Type B pancreatic cell (in vitro differentiated cells): ENCODE data around the gene HNRNPC. TPM values are rescaled to one million over a fixed set of nuclear protein-coding genes. Genes with fewer than 3 reads are reported as not detected.
"Not testable (repeated sequence)": the region's sequence is repeated elsewhere in the genome, so short reads cannot be mapped to it uniquely, and the experiment has no call there.

Experiments
- DNase-seq: peaks from one replicate; pipeline ENCODE4 v3.0.0; 2021; ENCODE audit warnings: mixed read lengths; ENCODE audit not compliant: unreplicated experiment; ENCODE audit errors: extremely low spot score
- H3K27ac Mint-ChIP-seq: 2 replicates; pipeline ENCODE4 v1.8.0; 2021; ENCODE audit warnings: mild to moderate bottlenecking, mixed read lengths
- H3K27me3 Mint-ChIP-seq: 2 replicates; pipeline ENCODE4 v1.8.0; 2021; ENCODE audit warnings: mixed read lengths
- H3K36me3 Mint-ChIP-seq: 2 replicates; pipeline ENCODE4 v1.8.0; 2021; ENCODE audit warnings: mixed read lengths
- H3K4me1 Mint-ChIP-seq: one replicate; pipeline ENCODE4 v1.8.0; 2021; ENCODE audit warnings: mixed read lengths; ENCODE audit not compliant: unreplicated experiment
- H3K4me3 Mint-ChIP-seq: 2 replicates; pipeline ENCODE4 v1.8.0; 2021; ENCODE audit warnings: mild to moderate bottlenecking, mixed read lengths
- H3K9me3 Mint-ChIP-seq: 2 replicates; pipeline ENCODE4 v1.8.0; 2021; ENCODE audit warnings: mixed read lengths
- total RNA-seq: library from RNA; stranded (reverse); gene quantifications from 2 replicates; pipeline ENCODE4 v1.2.1, GENCODE V29; 2021; ENCODE audit warnings: low replicate concordance
- TF ChIP-seq, protein P1 (sequence below): fragments of 200-600 bp; sonication (generic); conservative IDR thresholded peaks from 2 replicates; pipeline ENCODE4 v1.5.0; 2021; ENCODE audit warnings: antibody characterized with exemption, mild to moderate bottlenecking

The HNRNPC gene
- total RNA-seq, 1 donor from 2014 or later: 692 TPM

DNA sequence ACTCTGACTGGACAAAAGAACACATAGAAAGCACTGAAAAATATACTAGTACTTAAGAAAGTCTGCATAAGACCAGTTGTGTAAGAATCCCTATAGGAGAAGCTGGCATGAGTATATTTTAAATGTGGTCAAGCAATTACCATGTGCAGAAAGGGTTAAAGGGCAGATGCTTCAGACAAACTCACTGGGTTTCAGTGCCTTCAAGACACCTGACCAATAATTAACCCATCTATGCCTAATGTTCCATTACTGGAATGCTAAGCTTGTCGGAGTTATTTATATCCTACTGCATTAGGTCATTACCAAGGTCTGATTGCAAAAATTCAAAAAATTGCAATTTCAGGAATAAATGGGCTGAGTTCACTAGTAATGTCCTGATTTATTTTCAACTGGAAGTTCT lies 41.3 kb downstream of the HNRNPC start:
- Mint-ChIP-seq H3K9me3 (no peaks in the 10 kb centered on the region), H3K27ac (no peak overlapping the region), H3K27me3 (no peaks in the 10 kb centered on the region)

DNA sequence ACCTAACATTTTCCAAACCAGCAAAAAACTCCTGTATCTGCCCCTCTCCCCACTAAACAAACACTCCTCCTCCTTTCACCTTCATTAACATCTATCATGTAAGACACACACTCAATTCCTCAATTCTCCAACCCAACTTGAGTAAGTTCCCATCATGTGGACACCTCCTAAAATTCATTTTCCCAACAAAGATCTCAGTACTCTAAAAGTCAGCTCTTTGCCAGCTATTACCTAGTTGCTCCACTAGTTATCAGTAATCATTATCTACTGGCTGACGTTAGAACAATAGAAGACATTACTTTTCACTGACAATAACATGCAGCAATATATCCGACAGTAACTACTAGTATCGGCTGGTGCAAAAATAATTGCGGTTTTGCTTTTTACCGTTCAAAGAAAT lies 42.1 kb downstream of the HNRNPC start:
- H3K27ac Mint-ChIP-seq: peak overlapping the region; percentile 12
- DNase-seq: no peak
- peaks cover 7% of the 10 kb centered on the region for H3K4me1 Mint-ChIP-seq
- H3K9me3 Mint-ChIP-seq: no peaks in the 10 kb centered on the region
- H3K27me3 Mint-ChIP-seq: no peaks in the 10 kb centered on the region
- TF ChIP-seq, protein P1, sequence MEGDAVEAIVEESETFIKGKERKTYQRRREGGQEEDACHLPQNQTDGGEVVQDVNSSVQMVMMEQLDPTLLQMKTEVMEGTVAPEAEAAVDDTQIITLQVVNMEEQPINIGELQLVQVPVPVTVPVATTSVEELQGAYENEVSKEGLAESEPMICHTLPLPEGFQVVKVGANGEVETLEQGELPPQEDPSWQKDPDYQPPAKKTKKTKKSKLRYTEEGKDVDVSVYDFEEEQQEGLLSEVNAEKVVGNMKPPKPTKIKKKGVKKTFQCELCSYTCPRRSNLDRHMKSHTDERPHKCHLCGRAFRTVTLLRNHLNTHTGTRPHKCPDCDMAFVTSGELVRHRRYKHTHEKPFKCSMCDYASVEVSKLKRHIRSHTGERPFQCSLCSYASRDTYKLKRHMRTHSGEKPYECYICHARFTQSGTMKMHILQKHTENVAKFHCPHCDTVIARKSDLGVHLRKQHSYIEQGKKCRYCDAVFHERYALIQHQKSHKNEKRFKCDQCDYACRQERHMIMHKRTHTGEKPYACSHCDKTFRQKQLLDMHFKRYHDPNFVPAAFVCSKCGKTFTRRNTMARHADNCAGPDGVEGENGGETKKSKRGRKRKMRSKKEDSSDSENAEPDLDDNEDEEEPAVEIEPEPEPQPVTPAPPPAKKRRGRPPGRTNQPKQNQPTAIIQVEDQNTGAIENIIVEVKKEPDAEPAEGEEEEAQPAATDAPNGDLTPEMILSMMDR: no peak
- peaks cover 41% of the 10 kb centered on the region for H3K36me3 Mint-ChIP-seq
- no peak overlapping the region for H3K4me3 Mint-ChIP-seq

More for the DNA sequence above, 41.3 kb downstream of the HNRNPC start:
- TF ChIP-seq, protein P1: no peak
- no peak for DNase-seq
- no peak overlapping the region for H3K4me3 Mint-ChIP-seq
- peaks cover 39% of the 10 kb centered on the region for H3K36me3 Mint-ChIP-seq
- peaks cover 4% of the 10 kb centered on the region for H3K4me1 Mint-ChIP-seq

DNA sequence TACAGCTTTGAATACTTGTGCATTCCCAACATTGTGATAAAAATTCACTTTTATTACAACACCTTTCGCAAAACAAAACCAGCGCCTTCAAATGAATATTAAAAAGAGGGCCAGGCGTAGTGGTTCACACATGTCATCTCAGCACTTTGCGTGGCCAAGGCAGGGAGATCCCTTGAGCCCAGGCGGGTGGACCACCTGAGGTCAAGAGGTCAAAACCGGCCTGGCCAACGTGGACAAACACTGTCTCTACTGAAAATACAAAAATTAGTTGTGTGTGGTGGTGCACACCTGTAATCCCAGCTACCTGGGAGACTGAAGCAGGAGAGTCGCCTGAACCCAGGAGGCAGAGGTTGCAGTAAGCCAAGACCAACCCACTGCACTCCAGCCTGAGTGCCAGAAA lies 42.8 kb downstream of the HNRNPC start:
- TF ChIP-seq, protein P1: no peak
- Mint-ChIP-seq H3K4me3 (no peak overlapping the region), H3K4me1 (peaks cover 10% of the 10 kb centered on the region), H3K36me3 (peaks cover 39% of the 10 kb centered on the region), H3K9me3 (no peaks in the 10 kb centered on the region), H3K27me3 (no peaks in the 10 kb centered on the region), H3K27ac (no peak overlapping the region)
- no peak for DNase-seq

DNA sequence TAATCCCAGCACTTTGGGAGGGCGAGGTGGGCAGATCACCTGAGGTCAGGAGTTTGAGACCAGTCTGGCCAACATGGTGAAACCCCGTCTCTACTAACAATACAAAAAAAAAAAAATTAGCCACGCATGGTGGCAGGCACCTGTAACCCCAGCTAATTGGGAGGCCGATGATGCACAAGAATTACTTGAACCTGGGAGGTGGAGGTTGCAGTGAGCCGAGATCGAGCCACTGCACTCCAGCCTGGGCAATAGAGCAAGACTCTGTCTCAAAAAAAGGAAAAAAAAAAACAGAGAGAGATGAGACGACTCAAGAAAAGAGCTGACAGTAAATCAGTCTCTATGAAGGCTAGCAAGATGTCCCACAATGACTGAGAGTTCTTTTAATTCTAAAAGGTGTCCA lies 44.1 kb downstream of the HNRNPC start:
- not testable (repeated sequence) for H3K4me3 Mint-ChIP-seq, H3K27me3 Mint-ChIP-seq, H3K4me1 Mint-ChIP-seq, H3K9me3 Mint-ChIP-seq, DNase-seq, H3K27ac Mint-ChIP-seq
- H3K36me3 Mint-ChIP-seq: peaks cover 43% of the 10 kb centered on the region

DNA sequence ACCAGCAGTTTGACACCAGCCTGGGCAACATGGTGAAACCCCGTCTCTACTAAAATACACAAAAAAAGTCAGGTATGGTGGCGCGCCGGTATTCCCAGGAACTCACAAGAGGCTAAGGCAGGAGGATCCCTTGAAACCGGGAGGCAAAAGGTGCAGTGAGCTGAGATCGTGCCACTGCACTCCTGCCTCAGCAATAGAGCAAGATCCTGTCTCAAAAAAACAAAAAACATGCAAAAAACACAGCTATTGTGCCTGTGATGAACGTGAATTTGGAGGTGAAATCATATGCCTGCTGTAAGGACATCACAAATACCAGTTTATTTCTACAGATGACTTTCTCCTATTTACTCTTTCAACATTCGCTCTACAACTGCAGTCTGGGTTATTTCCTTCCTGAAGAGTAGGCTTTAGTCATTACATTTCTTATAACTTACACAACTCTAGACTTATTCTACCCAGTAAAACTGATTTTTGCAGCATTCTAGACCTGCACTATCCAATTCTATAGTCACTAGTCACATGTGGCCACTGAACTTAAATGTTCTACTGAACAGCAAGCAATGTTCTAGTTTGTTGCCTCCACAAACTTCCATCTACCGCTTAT lies 48.3 kb downstream of the HNRNPC start:
- H3K9me3 Mint-ChIP-seq: no peaks in the 10 kb centered on the region
- H3K4me1 Mint-ChIP-seq: peaks cover 14% of the 10 kb centered on the region
- TF ChIP-seq, protein P1: no peak
- H3K36me3 Mint-ChIP-seq: peaks cover 42% of the 10 kb centered on the region
- no peaks in the 10 kb centered on the region for H3K27me3 Mint-ChIP-seq
- H3K4me3 Mint-ChIP-seq: no peak overlapping the region
- DNase-seq: no peak
- peak overlapping the region; percentile 46 for H3K27ac Mint-ChIP-seq

DNA sequence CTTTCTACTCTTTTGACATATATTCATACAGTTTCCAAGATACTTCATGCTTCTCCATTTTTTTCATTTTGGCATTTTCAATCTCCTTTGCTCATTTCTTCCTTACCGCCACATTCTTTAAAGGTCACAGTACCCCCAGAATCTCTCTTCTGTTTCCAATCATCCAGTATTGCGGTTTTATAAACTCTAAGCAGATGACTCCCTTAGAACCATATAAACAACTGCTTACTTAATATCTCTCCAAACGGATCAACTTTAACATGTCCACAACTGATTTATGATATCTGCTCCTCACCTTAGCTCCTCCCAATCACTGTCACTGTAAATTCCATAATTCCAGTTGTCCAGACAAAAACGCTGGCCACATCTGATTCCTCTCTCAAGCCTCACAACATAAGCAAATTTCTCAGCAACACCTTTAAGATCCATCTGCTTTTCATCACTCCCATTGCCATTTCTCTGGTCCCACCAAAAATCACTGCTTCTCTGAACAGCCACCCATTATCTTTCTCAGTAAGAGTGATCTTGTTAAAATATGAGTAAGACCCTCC lies 49.6 kb downstream of the HNRNPC start:
- H3K4me1 Mint-ChIP-seq: peaks cover 14% of the 10 kb centered on the region
- no peak for DNase-seq
- peak overlapping the region; percentile 1 for H3K4me3 Mint-ChIP-seq
- no peaks in the 10 kb centered on the region for H3K9me3 Mint-ChIP-seq
- H3K27me3 Mint-ChIP-seq: no peaks in the 10 kb centered on the region
- peak overlapping the region; percentile 77 for H3K27ac Mint-ChIP-seq
- peaks cover 50% of the 10 kb centered on the region for H3K36me3 Mint-ChIP-seq
- TF ChIP-seq, protein P1: no peak
